Measurements from ENCODE around the gene GRAP. TPM values are rescaled to one million over a fixed set of nuclear protein-coding genes. Genes with fewer than 3 reads are reported as not detected.

Gene GRAP
- total RNA-seq, 2 donors from 2014 or later, result 0.27 to 11.1 TPM

- no peak for TF ChIP-seq POLR2AphosphoS5 (IDR thresholded peaks at IDR 0.05)
- no peak for TF ChIP-seq POLR2A (IDR thresholded peaks at IDR 0.05)
- no peak for TF ChIP-seq CTCF (IDR thresholded peaks at IDR 0.05)
- no peaks in the 10 kb centered on the region for H3K27me3 ChIP-seq (replicated peaks; ENCODE audit: insufficient read depth)
- H3K27ac ChIP-seq, result no peak overlapping the region
- no peaks in the 10 kb centered on the region for H3K4me1 ChIP-seq (replicated peaks)
- no peaks in the 10 kb centered on the region for H3K36me3 ChIP-seq
- DNase-seq (ENCODE audit: low spot score), result no peak
- no peak overlapping the region for H3K4me3 ChIP-seq
- WGBS, result 84% methylated on average over 12 of the region's 12 CpGs
- H3K9me3 ChIP-seq, result no peaks in the 10 kb centered on the region
- intact Hi-C loops (cut with DNase I), result no loop called here
Measured at GRCh38 chr17:19017401-19017800, 29.4 kb downstream of the GRAP start.

- WGBS, result 76% methylated on average over 7 of the region's 7 CpGs
Measured at GRCh38 chr17:19016881-19017280, 29.9 kb downstream of the GRAP start.

DNA sequence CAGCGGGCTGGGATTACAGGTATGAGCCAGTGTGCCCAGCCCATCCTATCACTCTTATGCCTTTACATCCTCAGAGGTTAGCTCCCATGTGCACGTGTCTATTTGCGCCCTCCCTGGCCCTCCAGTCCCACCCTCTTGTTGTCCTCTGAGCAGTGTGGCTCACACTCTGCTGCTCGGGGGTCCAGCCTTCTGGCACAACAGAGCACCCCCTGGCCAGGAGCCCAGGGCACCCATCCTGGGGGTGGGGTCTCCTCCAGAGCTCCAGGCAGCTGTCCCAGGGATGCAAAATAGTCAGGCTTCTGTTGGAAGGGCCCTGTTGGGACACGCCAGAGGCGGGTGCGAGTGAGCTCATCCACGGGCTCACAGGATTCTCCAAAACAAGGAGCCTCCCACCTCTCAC is 30.5 kb downstream of the GRAP start:
- no peak overlapping the region for H3K27ac ChIP-seq
- intact Hi-C loops (cut with DNase I), result no loop called here
- no peaks in the 10 kb centered on the region for H3K9me3 ChIP-seq
- WGBS, result 56% methylated on average over 8 of the region's 8 CpGs
- no peak for TF ChIP-seq POLR2AphosphoS5 (IDR thresholded peaks at IDR 0.05)
- TF ChIP-seq CTCF (IDR thresholded peaks at IDR 0.05), result no peak
- TF ChIP-seq POLR2A (IDR thresholded peaks at IDR 0.05), result no peak
- H3K4me3 ChIP-seq, result no peak overlapping the region
- no peaks in the 10 kb centered on the region for H3K36me3 ChIP-seq
- H3K27me3 ChIP-seq (replicated peaks; ENCODE audit: insufficient read depth), result no peaks in the 10 kb centered on the region
- H3K4me1 ChIP-seq (replicated peaks), result no peaks in the 10 kb centered on the region
- DNase-seq (ENCODE audit: low spot score), result no peak

More at GRCh38 chr17:19016881-19017280, 29.9 kb downstream of the GRAP start:
- H3K4me1 ChIP-seq (replicated peaks), result no peaks in the 10 kb centered on the region
- DNase-seq (ENCODE audit: low spot score), result no peak
- no peak overlapping the region for H3K27ac ChIP-seq
- no peak overlapping the region for H3K4me3 ChIP-seq
- H3K27me3 ChIP-seq (replicated peaks; ENCODE audit: insufficient read depth), result no peaks in the 10 kb centered on the region
- no peaks in the 10 kb centered on the region for H3K9me3 ChIP-seq
- intact Hi-C loops (cut with DNase I), result no loop called here
- TF ChIP-seq POLR2A (IDR thresholded peaks at IDR 0.05) (no peak), POLR2AphosphoS5 (IDR thresholded peaks at IDR 0.05) (no peak), CTCF (IDR thresholded peaks at IDR 0.05) (no peak)
- no peaks in the 10 kb centered on the region for H3K36me3 ChIP-seq

GRCh38 chr17:19015428-19015827 is 31.3 kb downstream of the GRAP start:
- no peak for DNase-seq (ENCODE audit: low spot score)

GRCh38 chr17:19014628-19015215 is 32.0 kb downstream of the GRAP start:
- Histone ChIP-seq H3K27ac (no peak overlapping the region), H3K4me3 (no peak overlapping the region), H3K4me1 (replicated peaks) (no peaks in the 10 kb centered on the region), H3K9me3 (no peaks in the 10 kb centered on the region), H3K36me3 (no peaks in the 10 kb centered on the region), H3K27me3 (replicated peaks; ENCODE audit: insufficient read depth) (no peaks in the 10 kb centered on the region)
- TF ChIP-seq POLR2AphosphoS5 (IDR thresholded peaks at IDR 0.05), result no peak
- WGBS, result 85% methylated on average over 29 of the region's 29 CpGs
- intact Hi-C loops (cut with DNase I), result no loop called here
- DNase-seq (ENCODE audit: low spot score), result no peak

More at GRCh38 chr17:19015428-19015827, 31.3 kb downstream of the GRAP start:
- 86% methylated on average over 7 of the region's 7 CpGs for WGBS
- no peaks in the 10 kb centered on the region for H3K4me1 ChIP-seq (replicated peaks)
- TF ChIP-seq POLR2A (IDR thresholded peaks at IDR 0.05) (no peak), POLR2AphosphoS5 (IDR thresholded peaks at IDR 0.05) (no peak)
- no peak overlapping the region for H3K27ac ChIP-seq
- H3K4me3 ChIP-seq, result no peak overlapping the region
- H3K9me3 ChIP-seq, result no peaks in the 10 kb centered on the region
- no peaks in the 10 kb centered on the region for H3K27me3 ChIP-seq (replicated peaks; ENCODE audit: insufficient read depth)
- H3K36me3 ChIP-seq, result no peaks in the 10 kb centered on the region
- intact Hi-C loops (cut with DNase I), result no loop called here

Measured in prostate gland (tissue), 2 donors.